Adrenal gland (tissue), 12 donors: ENCODE data around the gene ADAMTSL3. TPM values are rescaled to one million over a fixed set of nuclear protein-coding genes. Genes with fewer than 3 reads are reported as not detected.
A peak's percentile ranks its signal among the peaks of the same experiment; 100 is the strongest.

ENCODE experiments used
- DNase-seq, 7 donors: peaks; one replicate each; pipeline ENCODE4 v3.0.0-alpha.2; 2019 to 2020
- H3K27ac ChIP-seq, 5 donors: fragments of 200-600 bp; sonication (generic) in 4 of 5; 1 replicate in 3 of 5; 2 replicates in 2 of 5; pipeline versions ENCODE4 v1.5.1 to v1.8.0; 2016 to 2020; ENCODE audit warnings: mild to moderate bottlenecking in 1 of 5
- H3K27me3 ChIP-seq: fragments of 200-600 bp; 2 replicates; pipeline ENCODE4 v1.8.0; 2021
- H3K36me3 ChIP-seq, 2 donors: fragments of 200-600 bp; replicated peaks in 1 of 2; 1 replicate in 1 of 2; 2 replicates in 1 of 2; pipeline versions ENCODE4 v1.5.1 to v1.8.0; 2018 to 2022
- H3K4me1 ChIP-seq, 2 donors: fragments of 200-600 bp; replicated peaks in 1 of 2; 1 replicate in 1 of 2; 2 replicates in 1 of 2; pipeline versions ENCODE4 v1.5.1 to v1.8.0; 2018 to 2021
- H3K4me3 ChIP-seq, 4 donors: fragments of 200-600 bp; sonication (generic) in 3 of 4; one replicate each; pipeline ENCODE4 v1.5.1; 2016 to 2018
- H3K9me3 ChIP-seq, 3 donors: fragments of 200-600 bp; sonication (generic) in 1 of 3; replicated peaks in 1 of 3; 1 replicate in 2 of 3; 2 replicates in 1 of 3; pipeline versions ENCODE4 v1.5.1 to v1.8.0; 2016 to 2021
- CTCF ChIP-seq, 6 experiments: fragments of 450-650 bp in 4 of 6; fragments of 200-600 bp in 2 of 6; sonication (generic) in 1 of 6; IDR thresholded peaks; 1 replicate in 5 of 6; 2 replicates in 1 of 6; pipeline versions ENCODE4 v1.5.1 to v1.8.0; 2016 to 2021; ENCODE audit warnings: antibody characterized with exemption in 6 of 6, mild to moderate bottlenecking in 2 of 6, moderate library complexity in 1 of 6
- POLR2A ChIP-seq, 2 donors: fragments of 450-650 bp; IDR thresholded peaks; one replicate each; pipeline ENCODE4 v1.6.1; 2017; ENCODE audit warnings: antibody characterized with exemption in 2 of 2, mild to moderate bottlenecking in 2 of 2, moderate library complexity in 1 of 2
- WGBS, 4 donors: extraction: QIAGEN DNeasy Blood & Tissue Kit in 2 of 4; methylation state at CpG; one replicate each; pipeline versions ENCODE4 v1.1.5 to v1.1.7; 2013 to 2017; 5-methylcytosine and 5-hydroxymethylcytosine counted together
- intact Hi-C, 2 donors: fragments of 100-400 bp; cut with DNase I; formaldehyde crosslinking; loops; one replicate each; pipeline versions ENCODE4 v1.14.1 to v1.15.0; 2022 to 2023
- polyA plus RNA-seq, 3 donors: library from polyadenylated mRNA; stranded (reverse); fragments of 200-250 nt in 2 of 3; fragments of 350-450 nt in 1 of 3; fragmentation: Illumina TruSeq in 1 of 3; extraction: RNeasy Lipid Tissue Mini Kit (QIAGEN cat#74804) in 1 of 3; gene quantifications; one replicate each; pipeline ENCODE4 v1.2.3, GENCODE V29; 2013 to 2014
- total RNA-seq, 9 donors: library from RNA; depleted of rRNA in 4 of 9; stranded (reverse); fragments of >200 nt in 4 of 9; fragments of 120-200 nt in 1 of 9; fragmentation: NEBNext Ultra II Directional in 1 of 9; extraction: Animal tissue kit (Norgen Biotek cat#: 25700) in 1 of 9; gene quantifications; one replicate each; pipeline versions ENCODE4 v1.1.0 to v1.2.4, GENCODE V29; 2013 to 2023
- donor health status: healthy with polysubstance abuse.
- donor health status: Bipolar disorder and iron deficiency.
- donor health status: DM: yes; HTN: yes; CAD: no.
- donor health status: DM: no; HTN: no; CAD: no.
- donor health status: DM: no; HTN: no; CAD: no.
- donor health status: DM: yes; HTN: yes; CAD: no.

ADAMTSL3 gene
- total and polyA plus RNA-seq, 12 donors = 0.98 to 19.7 (median 10.5) TPM

DNA sequence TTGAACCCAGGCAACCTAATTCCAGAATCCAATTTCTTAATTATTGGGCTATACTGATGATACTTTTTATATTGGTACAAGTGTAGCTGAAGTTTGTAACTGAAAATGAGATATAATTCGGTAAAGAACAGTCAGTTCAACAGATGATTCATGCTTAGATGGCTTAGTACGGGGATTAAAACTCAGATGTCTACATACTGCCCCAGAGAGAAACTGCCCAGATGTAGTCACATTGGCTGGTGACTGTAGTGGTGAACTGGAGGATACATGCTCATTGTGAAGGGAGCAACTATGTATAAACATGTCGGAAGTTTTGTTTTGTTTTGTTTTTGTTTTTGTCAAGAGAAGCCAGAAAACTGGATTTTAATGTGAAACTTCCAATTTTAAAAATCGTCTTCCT, 179.6 kb downstream of the ADAMTSL3 start:
- TF ChIP-seq CTCF (IDR thresholded peaks at IDR 0.05) = no peak
- Histone ChIP-seq H3K36me3 (no peaks in the 10 kb centered on the region), H3K4me1 (no peaks in the 10 kb centered on the region), H3K27me3 (no peaks in the 10 kb centered on the region), H3K9me3 (no peaks in the 10 kb centered on the region), H3K4me3 (no peak overlapping the region), H3K27ac (no peak overlapping the region)
- DNase-seq = no peak
- WGBS, 4 donors = 72 to 80% (median 73%) methylated on average over 4 of the region's 4 CpGs
- intact Hi-C loops = no loop called here

- Histone ChIP-seq H3K27ac (no peak overlapping the region), H3K4me1 (no peaks in the 10 kb centered on the region), H3K4me3 (no peak overlapping the region), H3K9me3 (no peaks in the 10 kb centered on the region), H3K36me3 (no peaks in the 10 kb centered on the region), H3K27me3 (no peaks in the 10 kb centered on the region)
- TF ChIP-seq POLR2A (IDR thresholded peaks at IDR 0.05) = no peak
- TF ChIP-seq CTCF (IDR thresholded peaks at IDR 0.05) = no peak
- no peak for DNase-seq
- intact Hi-C loops = no loop called here
- WGBS, 4 donors = 67 to 90% (median 72%) methylated on average over 1 of the region's 1 CpG
Observed at GRCh38 chr15:83835479-83835878, 181.6 kb downstream of the ADAMTSL3 start.

DNA sequence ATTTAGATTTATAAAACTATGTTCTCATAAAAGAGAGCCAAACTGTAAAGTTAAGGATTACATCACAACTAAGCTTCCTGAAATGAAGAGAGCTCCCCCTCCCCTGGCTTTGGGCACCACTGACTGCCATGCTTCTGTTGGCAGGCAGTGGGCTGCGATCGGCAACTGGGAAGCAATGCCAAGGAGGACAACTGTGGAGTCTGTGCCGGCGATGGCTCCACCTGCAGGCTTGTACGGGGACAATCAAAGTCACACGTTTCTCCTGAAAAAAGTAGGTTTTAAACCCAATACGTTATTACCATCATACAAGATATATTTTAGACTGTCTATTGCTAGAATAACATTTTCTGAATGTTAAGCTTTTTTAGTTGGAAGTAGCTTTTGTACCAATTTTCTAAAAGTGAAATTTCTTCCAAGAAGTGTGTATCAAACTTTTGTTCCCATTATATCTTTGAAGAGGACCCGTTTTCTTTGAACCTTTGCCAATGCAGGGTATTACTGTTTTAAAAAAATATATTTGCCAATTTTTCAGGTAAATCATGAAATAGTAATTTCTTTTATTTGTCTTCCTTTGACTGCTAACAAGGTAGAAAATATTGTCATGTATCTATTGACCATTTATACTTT, 184.1 kb downstream of the ADAMTSL3 start:
- Histone ChIP-seq H3K4me1 (no peaks in the 10 kb centered on the region), H3K27ac (no peak overlapping the region), H3K9me3 (no peaks in the 10 kb centered on the region), H3K4me3 (no peak overlapping the region), H3K36me3 (no peaks in the 10 kb centered on the region), H3K27me3 (no peaks in the 10 kb centered on the region)
- TF ChIP-seq POLR2A (IDR thresholded peaks at IDR 0.05) (no peak), CTCF (IDR thresholded peaks at IDR 0.05) (peak; percentile 17 to 41 (median 28))
- WGBS, 4 donors = 15 to 31% (median 19%) methylated on average over 8 of the region's 8 CpGs
- peak; percentile 21 to 60 (median 41) for DNase-seq
- intact Hi-C loops = no loop called here

GRCh38 chr15:83838763-83839162, 184.8 kb downstream of the ADAMTSL3 start:
- Histone ChIP-seq H3K4me3 (no peak overlapping the region), H3K9me3 (no peaks in the 10 kb centered on the region), H3K27ac (no peak overlapping the region), H3K4me1 (no peaks in the 10 kb centered on the region), H3K27me3 (no peaks in the 10 kb centered on the region), H3K36me3 (no peaks in the 10 kb centered on the region)
- intact Hi-C loops = no loop called here
- no peak for DNase-seq
- WGBS, 4 donors = 74 to 87% (median 77%) methylated on average over 2 of the region's 2 CpGs
- TF ChIP-seq POLR2A (IDR thresholded peaks at IDR 0.05) = no peak
- no peak for TF ChIP-seq CTCF (IDR thresholded peaks at IDR 0.05)
